ENCODE results near the gene SLC6A19.

Gene SLC6A19

GRCh38 chr5:1270933-1271914 lies 69.8 kb downstream of the SLC6A19 start:
- no peak for DNase-seq

- no peak for DNase-seq
Measured at GRCh38 chr5:1272201-1272600, 70.8 kb downstream of the SLC6A19 start.

- no peak for DNase-seq
Measured at GRCh38 chr5:1273745-1274144, 72.3 kb downstream of the SLC6A19 start.

GRCh38 chr5:1274471-1274870 lies 73.1 kb downstream of the SLC6A19 start:
- no peak for DNase-seq
